Right lobe of liver (tissue), 4 donors: ENCODE data around the gene TMEM220.

Source experiments
- CTCF ChIP-seq, 4 donors: fragments of 200-600 bp in 3 of 4; fragments of 450-650 bp in 1 of 4; IDR thresholded peaks; one replicate each; pipeline versions ENCODE4 v1.5.1 to v1.8.0; 2016 to 2022; ENCODE audit warnings: antibody characterized with exemption in 4 of 4, mild to moderate bottlenecking in 2 of 4
- POLR2A ChIP-seq: fragments of 450-650 bp; IDR thresholded peaks from one replicate; pipeline ENCODE4 v1.6.1; 2017; ENCODE audit warnings: antibody characterized with exemption, mild to moderate bottlenecking
- donor health status: DM: no; HTN: no; CAD: no.
- donor health status: DM: no; HTN: no; CAD: no.
- donor health status: DM: no; HTN: yes; CAD: no.

- TF ChIP-seq POLR2A, result no peak
- TF ChIP-seq CTCF (IDR thresholded peaks at IDR 0.05), result no peak
Measured at GRCh38 chr17:10727192-10727591, 2.6 kb downstream of the TMEM220 start.
